Fibroblast of skin of right quadriceps (primary cell): ENCODE measurements around the gene PARD3.

Experiments
- DNase-seq: peaks from one replicate; pipeline ENCODE4 v3.0.0-alpha.2; 2013

PARD3 gene

GRCh38 chr10:34736976-34737771 lies 77.9 kb downstream of the PARD3 start:
- no peak for DNase-seq

GRCh38 chr10:34734918-34735317 lies 80.2 kb downstream of the PARD3 start:
- no peak for DNase-seq

GRCh38 chr10:34732926-34733325 lies 82.2 kb downstream of the PARD3 start:
- peak; percentile 69 for DNase-seq

- DNase-seq, result peak; percentile 77
Measured at GRCh38 chr10:34731885-34732701, 83.0 kb downstream of the PARD3 start.

- DNase-seq, result no peak
Measured at GRCh38 chr10:34731213-34731612, 83.9 kb downstream of the PARD3 start.

GRCh38 chr10:34730726-34731125 lies 84.4 kb downstream of the PARD3 start:
- DNase-seq, result no peak

GRCh38 chr10:34729619-34730018 lies 85.5 kb downstream of the PARD3 start:
- no peak for DNase-seq

- no peak for DNase-seq
Measured at GRCh38 chr10:34728361-34728760, 86.7 kb downstream of the PARD3 start.

- DNase-seq, result peak; percentile 21
Measured at GRCh38 chr10:34727595-34728033, 87.5 kb downstream of the PARD3 start.

GRCh38 chr10:34726862-34727261 lies 88.2 kb downstream of the PARD3 start:
- DNase-seq, result no peak

GRCh38 chr10:34723750-34724149 lies 91.3 kb downstream of the PARD3 start:
- DNase-seq, result peak; percentile 73

GRCh38 chr10:34722404-34722803 lies 92.7 kb downstream of the PARD3 start:
- no peak for DNase-seq

- DNase-seq, result peak; percentile 72
Measured at GRCh38 chr10:34721208-34721840, 93.8 kb downstream of the PARD3 start.

GRCh38 chr10:34719746-34720145 lies 95.3 kb downstream of the PARD3 start:
- DNase-seq, result no peak

- DNase-seq, result no peak
Measured at GRCh38 chr10:34719328-34719727, 95.8 kb downstream of the PARD3 start.

- no peak for DNase-seq
Measured at GRCh38 chr10:34717429-34717828, 97.7 kb downstream of the PARD3 start.

- DNase-seq, result no peak
Measured at GRCh38 chr10:34716958-34717357, 98.1 kb downstream of the PARD3 start.

GRCh38 chr10:34716234-34716633 lies 98.9 kb downstream of the PARD3 start:
- DNase-seq, result no peak

- peak; percentile 35 for DNase-seq
Measured at GRCh38 chr10:34715511-34716187, 99.4 kb downstream of the PARD3 start.

- DNase-seq, result peak; percentile 47
Measured at GRCh38 chr10:34713875-34714274, 101.2 kb downstream of the PARD3 start.

GRCh38 chr10:34711500-34711899 lies 103.6 kb downstream of the PARD3 start:
- no peak for DNase-seq

GRCh38 chr10:34710391-34710751 lies 104.7 kb downstream of the PARD3 start:
- peak; percentile 64 for DNase-seq
